Fibroblast of skin of abdomen (primary cell): ENCODE data around the gene ALKAL2. TPM values are rescaled to one million over a fixed set of nuclear protein-coding genes. Genes with fewer than 3 reads are reported as not detected.
"Not testable (repeated sequence)": the region's sequence is repeated elsewhere in the genome, so short reads cannot be mapped to it uniquely, and the experiment has no call there.

Experiments used
- DNase-seq: peaks from one replicate; pipeline ENCODE4 v3.0.0-alpha.2; 2013
- polyA plus RNA-seq, 2 experiments: library from polyadenylated mRNA; unstranded; fragments of 120-200 nt; gene quantifications; one replicate each; pipeline ENCODE4 v1.2.1, GENCODE V29; 2013; ENCODE audit not compliant: insufficient read length in 2 of 2

ALKAL2 gene, protein sequence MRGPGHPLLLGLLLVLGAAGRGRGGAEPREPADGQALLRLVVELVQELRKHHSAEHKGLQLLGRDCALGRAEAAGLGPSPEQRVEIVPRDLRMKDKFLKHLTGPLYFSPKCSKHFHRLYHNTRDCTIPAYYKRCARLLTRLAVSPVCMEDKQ
- polyA plus RNA-seq (2013, experiment 1 of 2; ENCODE audit: insufficient read length): 0.48 TPM
- 0.15 TPM for polyA plus RNA-seq (2013, experiment 2 of 2; ENCODE audit: insufficient read length)

DNA sequence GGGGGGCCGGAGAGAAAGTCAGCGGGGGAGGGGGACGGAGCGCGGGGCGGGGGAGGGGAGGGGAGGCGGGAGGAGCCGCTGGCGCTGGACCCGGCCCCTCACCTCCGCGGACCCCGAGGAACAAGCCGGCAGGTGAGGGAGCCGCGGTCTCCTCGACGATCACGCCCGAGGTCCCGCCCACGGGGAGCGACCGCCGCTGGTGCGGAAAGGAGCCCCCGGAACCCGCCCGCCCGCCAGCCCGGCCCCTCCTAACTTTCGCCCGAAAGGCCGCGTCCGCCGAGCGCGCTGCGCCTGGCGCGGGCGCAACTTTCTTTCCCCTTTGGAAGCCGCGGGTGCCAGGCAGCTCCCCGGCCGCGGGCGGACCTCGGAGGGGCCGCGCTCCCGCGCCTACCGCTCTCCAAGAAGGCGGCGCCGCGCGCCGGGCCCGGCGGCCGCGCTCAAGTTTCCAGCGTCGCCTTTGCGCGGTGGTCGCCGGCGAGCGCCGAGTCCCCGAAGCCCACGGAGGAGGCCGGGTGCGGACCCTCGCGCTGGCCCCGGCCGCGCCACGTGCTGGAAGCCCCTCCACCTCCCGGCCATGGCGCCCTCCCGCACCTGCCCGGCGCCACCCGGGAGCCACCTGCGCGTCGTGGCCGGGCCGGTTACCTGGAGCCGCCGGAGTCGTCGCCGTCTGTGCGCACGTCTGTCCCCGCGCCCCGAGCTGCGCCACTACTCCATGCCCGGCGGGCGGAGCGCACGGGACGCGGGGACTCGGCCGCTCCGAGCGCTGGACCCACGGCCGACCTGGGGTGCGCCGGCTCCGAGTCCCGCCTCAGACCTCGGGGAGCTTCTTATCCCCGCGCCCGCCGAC lies at the start of gene ALKAL2:
TSS of gene ALKAL2 (minus strand) at position 181 of the 847 bp plus-strand sequence. CDS start 256 bp downstream, outside the sequence.
- DNase-seq: no peak

DNA sequence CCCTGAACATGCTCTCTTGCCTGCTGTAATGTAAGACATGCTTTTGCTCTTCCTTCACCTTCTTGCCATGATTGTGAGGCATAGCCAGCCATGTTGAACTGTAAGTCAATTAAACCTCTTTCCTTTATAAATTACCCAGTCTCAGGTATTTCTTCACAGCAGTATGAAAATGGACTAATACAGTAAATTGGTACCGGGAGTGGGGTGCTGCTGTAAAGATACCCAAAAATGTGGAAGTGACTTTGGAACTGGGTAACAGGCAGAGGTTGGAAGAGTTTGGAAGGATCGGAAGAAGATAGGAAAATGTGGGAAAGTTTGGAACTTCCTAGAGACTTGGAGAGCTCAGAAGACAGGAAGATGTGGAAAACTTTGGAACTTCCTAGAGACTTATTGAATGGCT lies 49.1 kb upstream of the ALKAL2 start:
- DNase-seq: not testable (repeated sequence)

DNA sequence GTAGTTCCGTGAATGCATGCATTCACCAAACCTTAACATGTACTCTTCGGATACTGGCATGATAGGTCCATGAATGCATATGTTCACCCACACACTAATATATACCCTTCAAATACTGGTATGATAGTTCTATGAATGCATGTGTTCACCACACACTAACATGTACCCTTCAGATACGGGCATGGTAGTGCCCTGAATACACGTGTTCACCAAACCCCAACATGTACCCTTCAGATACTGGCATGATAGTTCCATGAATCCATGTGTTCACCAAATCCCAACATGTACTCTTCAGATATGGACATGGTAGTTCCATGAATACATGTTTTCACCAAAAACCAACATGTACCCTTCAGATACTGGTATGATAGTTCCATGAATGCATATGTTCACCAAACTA lies 48.5 kb upstream of the ALKAL2 start:
- no peak for DNase-seq

DNA sequence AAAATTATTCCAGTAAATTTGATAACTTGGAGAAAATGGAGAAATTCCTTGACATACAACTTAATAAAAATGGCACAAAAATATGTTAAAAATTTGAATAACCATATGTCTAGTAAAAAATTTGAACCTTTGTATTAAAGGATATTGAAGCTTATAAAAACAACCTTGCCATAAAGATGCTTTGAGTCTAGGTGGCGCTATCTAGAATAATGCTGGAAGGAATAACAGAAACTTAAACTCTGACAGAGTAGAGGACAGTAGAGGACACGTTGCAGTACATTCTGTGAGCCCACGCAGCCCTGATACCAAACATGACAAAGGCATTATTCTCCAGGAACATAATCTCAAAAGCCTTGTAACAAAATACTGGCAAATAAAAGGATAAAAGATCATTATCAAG lies 44.7 kb upstream of the ALKAL2 start:
- no peak for DNase-seq

DNA sequence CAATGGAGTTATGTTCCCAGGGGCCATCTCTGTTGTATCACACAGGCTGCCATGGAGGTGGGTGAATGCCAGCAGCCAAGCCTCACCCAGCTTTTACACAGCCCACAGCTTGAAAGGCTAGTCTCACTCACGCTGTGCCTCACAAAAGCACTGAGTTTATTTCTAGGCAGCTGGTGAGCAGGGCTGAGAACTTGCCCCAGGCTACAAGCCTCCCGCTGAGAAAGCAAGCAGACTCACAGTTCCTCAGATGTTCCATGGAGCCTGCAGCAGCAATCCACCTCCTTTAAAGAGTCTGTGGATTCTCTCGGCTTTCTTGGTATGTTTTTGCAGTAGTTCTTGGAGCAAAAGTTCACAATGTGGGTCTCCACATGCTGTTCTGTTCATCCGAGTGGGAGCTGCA lies 40.9 kb upstream of the ALKAL2 start:
- DNase-seq: no peak

DNA sequence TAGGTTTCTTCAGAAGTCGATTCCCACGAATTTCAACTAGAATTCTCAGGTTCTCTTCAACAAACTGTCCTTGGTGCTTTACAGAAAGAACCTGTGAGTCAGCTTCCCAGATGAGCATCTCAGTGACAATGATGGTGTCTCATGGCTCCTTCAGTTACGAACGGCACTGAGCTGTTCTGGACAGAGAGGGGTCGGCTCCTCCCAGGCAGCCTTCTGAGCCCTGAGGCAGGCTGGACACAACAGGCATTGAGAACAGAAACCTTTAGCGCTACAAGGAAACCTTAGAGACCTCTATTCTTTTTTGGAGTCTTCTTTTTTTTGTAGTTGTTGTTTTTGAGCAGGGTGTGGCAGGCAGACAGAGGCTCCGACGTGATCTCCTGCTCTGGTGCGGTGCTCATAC lies 35.1 kb upstream of the ALKAL2 start:
- DNase-seq: no peak

DNA sequence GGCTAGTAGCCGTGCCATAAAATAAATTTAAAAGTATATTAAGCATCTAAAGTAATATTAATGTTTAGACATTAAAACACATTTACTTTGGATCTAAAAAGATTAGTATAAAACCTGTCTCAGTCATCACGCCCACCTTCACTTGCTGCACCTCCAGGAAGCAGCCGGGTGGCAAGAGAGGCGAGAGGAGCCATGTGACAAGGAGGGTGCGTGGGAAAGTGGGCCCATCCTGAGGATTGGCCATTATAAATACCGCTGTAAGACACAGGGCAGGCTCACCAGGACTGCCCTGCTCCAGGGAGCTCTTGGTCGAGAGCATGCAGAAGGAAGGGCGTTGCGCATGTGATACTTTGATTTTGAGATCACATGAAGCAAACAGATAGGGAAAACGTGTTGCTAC lies 34.4 kb upstream of the ALKAL2 start:
- DNase-seq: no peak

DNA sequence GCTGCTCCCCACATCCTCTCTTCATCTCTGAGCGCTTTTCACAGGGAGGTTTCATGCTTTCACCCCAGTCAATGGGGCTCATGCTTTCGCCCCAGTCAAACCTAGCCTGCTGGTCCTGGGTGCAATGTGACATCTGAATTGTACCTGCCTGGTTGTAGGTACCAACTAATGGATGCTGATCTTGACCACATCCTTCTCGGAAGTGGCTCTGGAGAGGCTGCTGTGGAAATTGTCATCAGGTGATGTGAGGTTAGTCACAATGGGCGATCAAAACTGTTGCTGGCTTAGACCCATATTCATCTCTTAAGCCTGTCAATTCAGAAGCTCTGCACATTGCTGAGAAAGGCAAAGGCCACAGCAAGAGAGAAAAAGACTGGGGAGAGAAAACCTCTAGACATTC lies 32.7 kb upstream of the ALKAL2 start:
- no peak for DNase-seq

DNA sequence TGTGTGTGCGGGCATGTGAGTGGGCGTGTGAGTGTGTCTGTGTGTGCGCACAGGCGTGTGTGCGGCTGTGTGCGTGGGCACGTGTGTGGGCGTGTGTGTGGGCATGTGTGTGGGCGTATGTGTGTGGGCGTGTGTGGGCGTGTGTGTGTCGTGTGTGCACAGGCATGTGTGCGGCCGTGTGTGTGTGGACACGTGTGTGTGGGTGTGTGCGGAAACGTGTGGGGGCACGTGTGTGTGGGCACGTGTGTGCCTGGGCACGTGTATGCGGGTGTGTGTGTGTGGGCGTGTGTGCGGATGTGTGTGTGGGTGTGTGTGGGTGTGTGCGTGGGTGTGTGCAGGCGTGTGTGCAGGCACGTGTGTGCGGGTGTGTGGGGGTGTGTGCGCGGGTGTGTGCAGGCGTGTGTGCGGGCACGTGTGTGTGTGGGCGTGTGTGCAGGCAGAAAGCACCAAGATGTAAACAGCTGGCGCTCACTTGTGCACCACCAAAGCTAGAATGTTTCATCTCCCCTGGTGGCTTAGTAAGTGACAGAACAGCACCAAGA lies 31.2 kb upstream of the ALKAL2 start:
- DNase-seq: no peak

DNA sequence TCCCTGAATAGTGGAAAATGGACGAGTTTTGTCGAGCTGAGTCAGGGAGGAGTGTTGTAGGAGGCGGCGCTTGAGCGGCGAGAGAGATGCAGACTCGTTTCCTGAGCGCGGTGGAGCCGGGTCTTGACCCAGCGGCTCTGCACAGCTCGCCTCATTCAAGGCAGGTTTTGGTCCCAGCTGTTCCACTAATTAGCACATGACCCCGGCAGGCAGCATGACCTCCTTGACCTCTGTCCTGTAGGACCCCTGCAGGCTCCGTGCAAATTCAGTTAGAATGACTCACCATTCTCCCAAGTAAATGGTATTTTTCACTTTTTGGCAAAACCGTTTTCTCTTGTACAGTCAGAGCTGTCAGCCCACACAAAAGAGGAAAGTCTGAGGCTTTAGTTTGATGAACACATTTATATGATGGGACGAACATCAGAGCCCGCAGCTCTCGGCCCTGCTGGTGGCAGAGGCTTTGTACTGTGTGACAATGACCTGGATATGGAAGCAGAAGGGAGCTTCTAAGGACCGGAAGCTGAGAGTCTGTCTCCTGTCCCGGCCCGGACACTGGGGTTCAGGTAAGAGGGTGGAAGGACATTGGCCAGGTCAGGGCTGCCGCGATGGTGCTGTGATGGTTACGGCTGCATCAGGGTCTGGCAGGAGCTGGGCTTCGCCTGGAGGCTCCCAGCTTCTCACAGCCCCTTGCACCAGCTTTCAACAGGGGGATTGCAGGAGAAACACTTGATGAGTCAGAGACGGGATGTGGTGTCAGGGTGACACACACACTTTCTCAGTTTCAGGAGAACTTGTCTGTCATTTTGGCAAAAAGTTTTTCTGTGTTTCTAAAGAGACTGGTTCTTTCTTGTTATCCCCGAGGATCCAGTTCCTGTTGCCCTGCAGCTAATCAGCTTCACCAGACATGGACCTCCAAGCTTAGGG lies 29.9 kb upstream of the ALKAL2 start:
- peak; percentile 64 for DNase-seq

DNA sequence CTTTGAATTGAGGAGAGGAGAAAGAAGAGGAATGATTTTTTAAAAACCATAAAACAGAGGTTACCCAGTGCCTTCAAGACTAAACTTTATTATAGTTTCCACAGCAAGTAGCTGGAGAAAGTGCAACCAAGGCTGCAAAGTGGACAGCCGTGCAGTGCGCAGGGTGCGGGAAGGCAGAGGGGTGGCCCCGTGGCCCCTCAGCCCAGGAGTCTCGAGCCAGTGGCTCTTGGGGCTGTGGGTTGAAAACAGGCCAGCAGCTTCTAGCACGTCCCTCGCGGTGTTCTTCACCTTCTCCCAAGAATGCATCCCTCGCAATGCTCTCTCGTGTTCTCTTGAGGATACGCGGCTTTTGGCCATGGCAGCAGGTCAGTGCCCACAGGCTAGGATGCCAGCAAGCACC lies 28.5 kb upstream of the ALKAL2 start:
- DNase-seq: no peak

DNA sequence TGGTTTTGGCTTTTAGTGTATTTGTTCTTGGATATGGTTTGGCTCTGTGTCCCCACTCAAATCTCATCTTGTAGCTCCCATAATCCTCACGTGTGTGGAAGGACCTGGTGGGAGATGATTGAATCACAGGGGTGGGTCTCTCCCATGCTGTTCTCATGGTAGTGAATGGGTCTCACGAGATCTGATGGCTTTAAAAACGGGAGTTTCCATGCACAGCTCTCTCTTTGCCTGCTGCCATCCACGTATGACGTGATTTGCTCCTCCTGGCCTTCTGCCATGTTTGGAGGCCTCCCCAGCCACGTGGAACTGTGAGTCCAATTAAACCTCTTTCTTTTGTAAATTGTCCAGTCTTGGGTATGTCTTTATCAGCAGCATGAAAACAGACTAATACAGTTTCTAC lies 28.0 kb upstream of the ALKAL2 start:
- DNase-seq: not testable (repeated sequence)

DNA sequence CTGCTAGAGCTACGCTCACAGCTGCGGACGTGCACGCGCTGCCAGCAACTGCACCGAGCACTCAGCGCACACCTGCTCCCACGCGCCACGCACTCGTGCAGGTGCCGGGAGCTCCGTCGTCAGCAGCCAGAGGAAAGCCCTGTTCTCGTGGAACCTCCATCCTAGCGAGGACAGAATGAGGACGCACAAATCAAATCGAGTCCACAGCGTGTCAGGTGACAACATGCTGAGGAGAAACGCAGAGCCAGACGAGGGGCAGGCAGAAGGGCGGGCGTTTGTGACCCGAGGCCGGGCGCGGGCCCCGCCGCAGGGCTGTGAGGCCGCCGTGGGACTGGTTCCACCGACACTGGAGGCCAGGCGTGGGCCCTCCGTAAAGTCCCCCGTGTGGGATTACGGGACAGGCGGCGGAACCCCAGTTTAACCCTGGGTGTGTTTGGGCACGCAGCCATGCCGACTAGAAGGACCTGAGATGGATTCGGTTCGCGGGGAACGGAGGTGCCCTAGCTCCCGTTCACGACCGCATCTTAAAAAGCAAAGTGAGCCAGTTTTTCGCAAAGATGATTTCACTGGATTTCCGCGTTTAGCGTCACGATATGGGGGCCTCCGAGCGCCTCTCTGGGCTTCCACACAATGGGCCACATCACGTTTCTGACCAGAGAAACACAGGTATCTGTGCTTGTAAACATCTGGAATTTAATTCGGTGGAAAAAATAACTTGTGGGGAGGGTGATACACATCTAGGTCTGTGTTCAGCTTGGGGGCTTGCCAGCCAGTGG lies 26.9 kb upstream of the ALKAL2 start:
- DNase-seq: no peak

DNA sequence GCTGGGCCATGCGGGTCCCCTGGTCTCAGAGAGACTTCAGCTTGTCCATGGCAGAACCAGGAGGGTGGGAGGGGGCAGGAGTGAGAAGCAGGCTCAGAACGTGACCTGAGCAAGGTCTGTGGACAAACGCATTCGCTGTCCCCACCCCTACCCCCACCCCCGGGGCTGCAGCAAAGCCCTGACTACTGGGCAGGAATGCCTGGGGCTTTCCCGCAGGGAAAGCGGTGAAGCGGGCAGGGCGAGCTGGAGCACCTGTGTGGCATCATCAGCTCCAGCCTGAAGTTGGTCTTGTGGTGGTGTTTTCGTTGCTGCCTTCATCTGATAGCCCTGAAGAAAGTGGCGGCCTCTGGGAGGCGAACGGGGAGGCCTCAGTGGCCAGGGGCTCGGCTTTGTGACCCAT lies 26.1 kb upstream of the ALKAL2 start:
- no peak for DNase-seq

DNA sequence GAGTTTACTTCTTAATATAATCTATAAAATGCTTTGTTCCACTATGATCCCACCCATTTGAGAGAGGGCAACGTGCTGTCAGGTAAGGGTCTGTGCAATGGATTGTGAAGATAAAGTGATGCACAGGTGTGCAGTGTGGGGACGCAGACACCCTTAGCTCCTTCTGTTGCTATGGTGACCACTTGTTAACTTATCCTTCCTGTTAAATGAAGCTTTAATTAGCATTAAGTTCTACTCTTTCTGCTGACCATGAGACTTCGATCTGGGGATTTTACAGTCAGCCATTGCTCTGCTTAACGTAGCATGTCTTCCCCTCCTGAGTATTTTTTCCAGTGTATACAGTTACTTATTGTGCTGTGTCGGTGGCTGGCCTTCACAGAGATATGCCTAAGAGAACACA lies 23.1 kb upstream of the ALKAL2 start:
- DNase-seq: no peak

DNA sequence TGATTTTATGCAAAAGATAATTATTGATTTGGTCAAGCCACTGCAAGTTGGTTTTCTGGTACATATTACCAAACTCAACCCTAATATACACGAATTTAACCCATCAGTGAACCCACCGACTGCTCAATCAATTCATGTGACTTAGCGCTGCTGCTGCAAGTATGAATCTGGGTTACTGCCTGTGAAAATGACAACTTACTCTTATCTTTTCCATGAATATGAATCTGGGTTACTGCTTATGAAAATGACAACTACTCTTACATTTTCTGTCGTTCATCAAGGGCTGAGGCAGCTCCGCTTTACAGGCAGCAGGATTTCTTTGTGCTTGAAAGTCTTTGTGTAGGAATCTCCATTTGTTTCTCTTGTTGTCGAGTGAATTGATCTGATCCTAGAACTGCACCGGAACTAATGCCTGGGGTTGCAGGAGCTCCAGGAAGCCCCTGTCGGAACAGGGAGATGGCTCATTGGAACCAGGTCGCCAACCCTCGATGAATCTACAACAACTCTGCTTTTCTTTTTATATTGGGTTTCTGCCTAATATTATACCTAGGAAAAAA lies 22.1 kb upstream of the ALKAL2 start:
- no peak for DNase-seq

DNA sequence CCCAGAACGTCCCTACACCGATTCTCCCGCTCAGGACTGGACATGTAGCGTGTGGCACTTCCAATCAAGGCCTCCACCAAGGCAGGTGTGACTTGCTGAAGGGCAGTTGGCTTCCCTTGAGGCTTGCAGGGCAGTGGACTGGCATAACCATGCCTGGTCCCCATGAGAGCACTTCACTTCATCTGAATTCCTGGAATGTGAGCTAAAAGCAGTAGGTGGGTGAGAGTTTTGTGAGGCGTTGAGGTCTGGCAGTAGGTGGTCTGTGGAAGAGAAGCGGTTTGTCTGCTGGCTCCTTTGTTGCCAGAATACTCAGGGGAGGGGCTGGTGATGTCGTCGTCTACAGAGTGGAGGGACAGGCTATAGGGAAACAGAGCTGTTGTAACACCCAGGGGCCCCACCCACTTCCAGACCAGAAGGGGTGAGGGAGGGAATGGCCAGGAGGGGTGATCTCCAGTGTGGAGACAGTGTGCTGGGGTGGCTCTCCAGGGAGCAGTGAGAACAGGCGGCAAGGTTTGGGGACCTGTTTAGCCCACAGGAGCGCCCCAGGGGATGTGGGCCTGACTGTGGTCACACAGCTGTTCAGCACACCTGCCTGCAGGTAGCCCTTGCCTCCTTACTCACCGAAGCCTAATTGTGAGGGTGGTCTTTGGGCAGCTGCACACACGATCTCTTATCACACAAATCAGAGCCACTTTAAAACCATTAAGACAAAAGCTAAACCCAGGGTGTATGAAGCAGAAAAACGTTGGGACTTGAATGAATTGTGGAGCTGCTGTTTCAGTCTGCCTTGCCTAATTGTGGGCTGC lies 21.5 kb upstream of the ALKAL2 start:
- DNase-seq: no peak

DNA sequence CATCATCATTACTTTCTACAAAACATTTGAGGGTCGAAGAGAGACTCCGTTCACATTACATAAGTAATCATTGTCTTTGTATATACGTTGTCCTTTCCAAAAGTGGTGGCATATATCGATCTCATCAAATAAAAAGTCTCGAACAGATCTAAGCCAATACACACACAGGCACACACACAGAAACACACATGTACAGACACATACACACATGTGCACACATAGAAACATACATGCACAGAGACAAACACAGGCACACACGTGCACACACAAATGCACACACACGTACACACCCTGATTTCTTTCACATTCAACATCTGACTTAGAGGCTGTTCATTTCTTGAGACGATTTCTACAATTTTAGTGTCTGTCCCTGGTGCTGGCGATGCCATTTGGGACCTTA lies 17.5 kb upstream of the ALKAL2 start:
- DNase-seq: no peak

DNA sequence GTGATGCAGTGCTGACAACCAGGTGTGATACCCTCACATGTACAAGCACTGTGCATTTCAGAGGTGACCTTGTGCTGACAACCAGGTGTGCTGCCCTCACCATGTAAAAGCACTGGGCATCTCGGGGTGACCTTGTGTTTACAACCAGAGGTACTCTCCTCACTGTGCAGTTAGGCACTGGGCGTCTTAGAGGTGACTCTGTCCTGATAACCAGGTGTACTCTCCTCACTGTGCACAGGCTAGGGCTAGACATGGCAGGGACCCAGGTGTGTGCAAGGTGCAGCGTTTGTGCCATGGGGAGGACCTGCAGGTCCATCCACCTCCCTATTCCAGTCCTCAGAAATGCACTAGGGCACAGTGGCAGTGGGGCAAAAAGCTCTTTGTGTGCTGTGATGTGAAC lies 8.5 kb upstream of the ALKAL2 start:
- no peak for DNase-seq

DNA sequence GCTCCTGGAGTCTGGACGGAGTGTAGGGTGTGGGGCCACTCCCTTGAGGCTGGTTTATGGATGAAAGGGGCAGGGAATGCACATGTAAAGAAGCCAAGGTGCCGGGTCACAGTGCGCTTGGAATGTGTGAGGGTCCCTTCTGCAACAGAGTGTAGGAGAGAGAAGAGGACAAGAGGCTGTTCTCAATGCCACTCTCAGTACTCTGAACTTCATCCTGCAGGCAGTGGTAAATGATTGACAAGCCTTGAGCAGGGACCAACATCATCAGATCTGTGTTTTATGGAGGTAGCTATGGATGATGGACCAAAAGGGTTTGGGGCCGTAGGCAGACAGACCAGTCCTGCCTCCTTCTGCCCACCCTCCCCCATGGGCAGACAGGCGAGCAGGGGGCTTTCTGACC lies 7.2 kb upstream of the ALKAL2 start:
- DNase-seq: no peak
